Lower leg skin (tissue), 3 donors: ENCODE data around the gene CEP104.
"Not testable (repeated sequence)": the region's sequence is repeated elsewhere in the genome, so short reads cannot be mapped to it uniquely, and the experiment has no call there.

Experiments
- CTCF ChIP-seq, 3 donors: fragments of 450-650 bp; IDR thresholded peaks; one replicate each; pipeline ENCODE4 v1.5.1; 2016; ENCODE audit warnings: antibody characterized with exemption in 3 of 3, mild to moderate bottlenecking in 3 of 3, moderate library complexity in 2 of 3
- POLR2A ChIP-seq, 2 donors: fragments of 450-650 bp; IDR thresholded peaks; one replicate each; pipeline ENCODE4 v1.6.1; 2016 to 2017; ENCODE audit warnings: antibody characterized with exemption in 2 of 2, mild to moderate bottlenecking in 1 of 2, moderate library complexity in 1 of 2

GRCh38 chr1:3804627-3804944 lies 52.4 kb downstream of the CEP104 start:
- not testable (repeated sequence) for TF ChIP-seq CTCF, POLR2A (IDR thresholded peaks at IDR 0.05)
